Measurements from ENCODE around the gene TAT. TPM values are rescaled to one million over a fixed set of nuclear protein-coding genes. Genes with fewer than 3 reads are reported as not detected.
"Not testable (repeated sequence)": the region's sequence is repeated elsewhere in the genome, so short reads cannot be mapped to it uniquely, and the experiment has no call there.

TAT gene
- total RNA-seq, 1 experiment from 2014 or later, result not detected

DNA sequence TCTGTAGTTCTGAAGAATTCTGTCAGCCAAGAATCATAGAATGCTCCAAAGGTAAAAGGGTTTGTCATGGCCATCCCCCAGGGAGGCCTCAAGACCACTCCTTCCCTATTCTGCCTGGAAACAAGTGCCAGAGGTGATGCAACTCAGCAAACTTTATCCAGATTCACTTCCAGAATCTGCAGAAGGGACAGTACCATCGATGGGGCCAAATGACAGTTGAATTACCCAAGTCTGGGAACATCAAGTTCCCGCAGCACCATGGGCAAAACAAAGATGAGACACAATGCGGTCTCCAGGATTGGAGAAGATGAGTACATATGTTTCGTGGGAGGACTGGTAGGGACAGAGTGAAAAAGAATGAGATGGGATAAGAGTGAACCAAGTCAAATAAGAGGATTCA is 13.7 kb upstream of the TAT start:
- no peak for DNase-seq (ENCODE audit: low read depth, low spot score)
- in situ Hi-C loops (cut with HindIII; ENCODE audit: low pct_unique_long_range_greater_than_20kb, low sequenced_read_pairs), result no loop called here

DNA sequence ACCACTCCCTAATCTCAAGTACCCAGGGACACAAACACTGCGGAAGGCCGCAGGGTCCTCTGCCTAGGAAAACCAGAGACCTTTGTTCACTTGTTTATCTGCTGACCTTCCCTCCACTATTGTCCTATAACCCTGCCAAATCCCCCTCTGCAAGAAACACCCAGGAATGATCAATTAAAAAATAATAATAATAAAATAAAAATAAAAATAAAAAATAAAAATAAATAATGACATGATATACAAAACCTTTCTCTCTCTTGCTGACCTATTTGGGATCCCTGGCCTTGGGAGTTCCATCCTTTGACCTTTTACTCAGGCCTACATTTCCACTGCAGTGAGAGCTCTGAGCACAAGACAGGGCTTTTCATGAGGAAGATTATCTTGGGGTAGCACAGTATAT is 13.2 kb upstream of the TAT start:
- in situ Hi-C loops (cut with HindIII; ENCODE audit: low pct_unique_long_range_greater_than_20kb, low sequenced_read_pairs); DNase-seq (ENCODE audit: low read depth, low spot score): not testable (repeated sequence)

DNA sequence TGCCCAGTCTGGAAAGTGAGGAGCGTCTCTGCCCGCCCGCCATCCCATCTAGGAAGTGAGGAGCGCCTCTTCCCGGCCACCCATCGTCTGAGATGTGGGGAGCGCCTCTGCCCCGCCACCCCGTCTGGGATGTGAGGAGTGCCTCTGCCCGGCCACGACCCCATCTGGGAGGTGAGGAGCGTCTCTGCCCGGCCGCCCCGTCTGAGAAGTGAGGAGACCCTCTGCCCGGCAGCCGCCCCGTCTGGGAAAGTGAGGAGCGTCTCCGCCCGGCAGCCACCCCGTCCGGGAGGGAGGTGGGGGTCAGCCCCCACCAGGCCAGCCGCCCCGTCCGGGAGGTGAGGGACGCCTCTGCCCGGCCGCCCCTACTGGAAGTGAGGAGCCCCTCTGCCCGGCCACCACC is 12.4 kb upstream of the TAT start:
- in situ Hi-C loops (cut with HindIII; ENCODE audit: low pct_unique_long_range_greater_than_20kb, low sequenced_read_pairs); DNase-seq (ENCODE audit: low read depth, low spot score): not testable (repeated sequence)

DNA sequence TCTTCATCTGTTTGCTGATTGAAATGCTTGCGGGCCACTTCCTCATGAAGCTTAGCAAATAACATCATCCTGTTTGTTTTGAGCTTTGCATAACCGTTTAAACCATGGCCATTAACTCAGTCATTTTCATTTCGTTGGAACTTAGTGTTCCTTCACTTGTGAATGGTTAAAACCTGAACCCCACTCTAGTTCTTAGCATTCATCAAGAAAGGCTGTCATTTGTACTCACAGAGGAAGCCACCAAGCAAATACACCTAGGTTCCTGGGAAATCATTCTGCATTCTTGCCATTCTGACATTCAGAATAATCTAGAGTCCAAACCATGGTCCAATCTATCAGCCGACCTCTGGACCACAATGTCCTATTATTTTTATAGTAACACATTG is 8.4 kb upstream of the TAT start:
- in situ Hi-C loops (cut with HindIII; ENCODE audit: low pct_unique_long_range_greater_than_20kb, low sequenced_read_pairs), result no loop called here
- DNase-seq (ENCODE audit: low read depth, low spot score), result no peak

DNA sequence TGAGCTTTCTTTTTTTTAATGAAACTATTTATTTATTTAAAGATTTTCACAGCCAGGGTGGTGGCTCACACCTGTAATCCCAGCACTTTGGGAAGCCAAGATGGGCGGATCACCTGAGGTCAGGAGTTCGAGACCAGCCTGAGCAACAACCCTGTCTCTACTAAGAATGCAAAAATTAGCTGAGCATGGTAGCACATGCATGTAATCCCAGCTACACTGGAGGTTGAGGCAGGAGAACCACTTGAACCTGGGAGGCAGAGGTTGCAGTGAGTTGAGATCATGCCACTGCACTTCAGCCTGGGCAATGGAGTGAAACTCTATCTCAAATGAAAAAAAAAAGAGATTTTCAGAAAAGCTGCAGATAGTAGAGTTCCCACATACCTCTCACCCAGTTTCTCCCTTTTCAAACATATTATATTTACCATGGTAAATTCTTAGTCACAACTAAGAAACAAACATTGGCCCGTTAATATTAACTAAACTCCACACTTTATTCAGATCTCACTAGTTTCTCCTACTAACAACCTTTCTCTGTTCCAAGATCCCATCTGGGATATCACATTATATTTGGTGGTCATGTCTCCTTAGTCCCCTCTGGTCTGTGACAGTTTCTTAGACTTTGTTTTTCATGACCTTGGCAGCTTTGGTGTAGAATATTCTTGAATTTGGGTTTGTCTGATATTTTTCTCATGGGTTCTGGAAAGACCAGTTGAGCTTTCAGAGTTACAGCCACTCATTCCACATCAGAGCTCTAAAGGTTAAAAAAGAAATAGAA is 7.8 kb upstream of the TAT start:
- no peak for DNase-seq (ENCODE audit: low read depth, low spot score)
- in situ Hi-C loops (cut with HindIII; ENCODE audit: low pct_unique_long_range_greater_than_20kb, low sequenced_read_pairs), result no loop called here

DNA sequence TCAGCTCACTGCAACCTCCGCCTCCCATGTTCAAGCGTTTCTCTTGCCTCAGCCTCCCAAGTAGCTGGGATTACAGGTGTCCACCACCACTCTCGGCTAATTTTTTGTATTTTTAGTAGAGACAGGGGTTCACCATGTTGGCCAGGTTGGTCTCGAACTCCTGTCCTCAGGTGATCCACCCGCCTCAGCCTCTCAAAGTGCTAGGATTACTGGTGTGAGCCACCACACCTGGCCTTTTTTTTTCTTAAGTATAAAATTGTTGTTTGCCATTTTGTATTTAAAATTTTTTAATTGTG is 5.6 kb upstream of the TAT start:
- DNase-seq (ENCODE audit: low read depth, low spot score); in situ Hi-C loops (cut with HindIII; ENCODE audit: low pct_unique_long_range_greater_than_20kb, low sequenced_read_pairs): not testable (repeated sequence)

DNA sequence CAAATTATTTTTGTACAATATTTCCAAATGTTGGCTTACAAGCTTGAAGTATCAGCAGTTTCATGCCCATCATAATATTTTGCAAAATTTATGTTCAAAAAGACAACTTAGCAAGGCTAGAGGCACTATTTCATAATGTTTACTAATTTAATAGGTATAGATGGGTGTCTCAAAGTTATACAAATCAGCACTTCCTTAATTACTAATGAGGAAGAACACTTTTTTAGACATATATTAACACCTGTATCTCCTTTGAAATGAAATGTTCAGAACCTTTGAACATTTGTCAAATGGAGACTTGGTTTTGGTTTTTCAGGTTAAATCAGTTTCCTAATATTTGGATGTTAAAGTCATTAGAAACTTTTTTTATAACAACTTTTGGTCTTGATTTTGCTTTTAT is 2.2 kb downstream of the TAT start:
- in situ Hi-C loops (cut with HindIII; ENCODE audit: low pct_unique_long_range_greater_than_20kb, low sequenced_read_pairs), result no loop called here
- no peak for DNase-seq (ENCODE audit: low read depth, low spot score)

DNA sequence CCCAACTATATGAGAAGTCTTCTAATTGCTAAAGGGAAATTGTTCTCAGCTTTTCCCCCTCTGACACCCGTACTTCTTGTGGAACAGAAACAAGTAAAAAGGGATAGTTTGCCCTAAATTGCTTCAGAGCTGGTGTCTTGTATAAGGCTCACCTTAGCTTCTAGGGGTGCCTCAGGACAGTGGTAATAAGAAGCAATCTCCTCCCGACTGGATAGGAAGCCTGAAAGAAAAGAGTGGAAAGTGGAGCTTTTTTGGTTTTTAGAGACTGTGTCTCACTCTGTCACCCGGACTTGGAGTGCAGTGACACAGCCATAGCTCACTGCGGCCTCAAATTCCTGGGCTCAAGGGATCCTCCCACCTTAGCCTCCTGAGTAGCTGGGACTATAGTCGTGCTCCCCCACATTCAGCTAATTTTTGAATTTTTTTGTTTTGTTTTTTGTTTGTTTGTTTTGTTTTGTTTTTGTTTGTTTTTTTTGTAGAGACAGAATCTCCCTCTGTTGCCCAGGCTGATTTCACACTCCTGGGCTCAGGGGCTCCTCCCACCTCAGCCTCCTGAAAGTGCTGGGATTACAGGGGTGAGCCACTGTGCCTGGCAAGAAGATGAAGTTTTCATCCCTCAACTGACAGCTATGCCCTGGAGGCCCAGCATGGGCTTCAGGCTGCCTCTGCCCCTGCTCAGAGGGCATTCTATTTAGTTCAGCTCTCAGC is 3.4 kb downstream of the TAT start:
- in situ Hi-C loops (cut with HindIII; ENCODE audit: low pct_unique_long_range_greater_than_20kb, low sequenced_read_pairs), result no loop called here
- DNase-seq (ENCODE audit: low read depth, low spot score), result no peak

DNA sequence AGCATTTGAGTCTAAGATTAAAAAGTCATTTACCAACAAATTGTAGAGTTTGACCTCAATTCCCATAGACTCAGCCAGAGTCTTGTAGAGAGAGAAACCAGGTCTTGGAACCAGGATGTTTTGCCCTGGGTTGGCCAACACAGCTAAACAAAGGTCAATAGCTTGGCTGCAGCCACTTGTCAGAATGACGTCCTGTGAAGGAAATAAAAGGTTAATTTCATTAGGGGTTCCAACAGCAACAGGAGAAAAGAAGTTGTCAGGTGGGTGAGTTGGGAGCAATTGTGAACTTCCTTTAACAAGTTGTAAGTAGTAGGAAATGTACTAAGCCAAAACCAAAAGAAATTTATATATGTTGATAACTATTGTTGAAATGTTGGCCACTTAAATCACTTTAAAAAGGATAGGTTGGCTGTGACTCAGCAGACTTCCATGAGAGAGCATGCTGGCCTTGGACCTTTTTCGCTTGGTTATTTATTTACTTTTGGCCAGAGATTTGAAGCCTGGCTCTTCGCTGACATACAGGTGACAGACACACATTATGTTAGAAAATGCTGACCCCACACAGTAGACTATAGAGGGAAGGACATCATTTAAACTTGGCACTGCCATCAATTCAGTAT is 4.3 kb downstream of the TAT start:
- DNase-seq (ENCODE audit: low read depth, low spot score), result no peak
- in situ Hi-C loops (cut with HindIII; ENCODE audit: low pct_unique_long_range_greater_than_20kb, low sequenced_read_pairs), result no loop called here

DNA sequence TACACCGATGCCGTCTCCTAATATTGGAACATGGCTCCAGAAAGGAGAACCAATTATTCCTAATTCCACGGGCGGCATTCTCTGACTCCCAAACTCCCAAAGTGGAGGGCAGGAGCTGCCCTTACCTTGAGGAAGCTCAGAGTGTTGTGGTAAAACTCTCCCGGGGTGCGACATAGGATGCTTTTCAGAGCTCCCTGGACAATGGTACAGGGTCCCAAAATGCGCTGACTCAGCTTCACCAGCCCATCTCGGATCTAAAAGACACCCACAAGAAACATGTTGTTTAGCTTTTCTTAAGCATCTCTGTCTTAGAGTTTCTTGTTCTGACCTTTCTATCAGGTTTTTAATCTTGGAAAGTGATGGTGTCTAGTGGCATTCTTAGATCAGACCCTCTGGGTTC is 6.7 kb downstream of the TAT start:
- no peak for DNase-seq (ENCODE audit: low read depth, low spot score)
- in situ Hi-C loops (cut with HindIII; ENCODE audit: low pct_unique_long_range_greater_than_20kb, low sequenced_read_pairs), result no loop called here

DNA sequence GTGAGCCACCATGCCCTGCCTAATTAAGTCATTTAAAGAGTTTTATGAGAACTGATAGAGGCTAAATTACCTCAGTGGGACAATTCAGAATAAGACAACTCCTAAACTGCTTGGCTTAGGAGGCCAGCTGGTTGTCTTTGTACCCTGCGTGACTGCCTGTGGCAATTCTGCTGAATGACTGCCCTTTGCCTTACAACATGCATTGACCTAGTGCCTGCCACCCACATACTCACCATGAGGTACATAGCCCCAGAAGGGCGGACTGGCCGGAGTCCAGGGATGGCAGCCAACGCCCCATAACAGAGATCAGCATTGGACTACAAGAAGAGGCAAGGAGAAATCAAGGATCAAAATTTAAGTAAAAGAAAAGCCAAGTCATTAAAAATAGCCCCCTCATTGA is 7.3 kb downstream of the TAT start:
- DNase-seq (ENCODE audit: low read depth, low spot score), result no peak
- in situ Hi-C loops (cut with HindIII; ENCODE audit: low pct_unique_long_range_greater_than_20kb, low sequenced_read_pairs), result no loop called here

DNA sequence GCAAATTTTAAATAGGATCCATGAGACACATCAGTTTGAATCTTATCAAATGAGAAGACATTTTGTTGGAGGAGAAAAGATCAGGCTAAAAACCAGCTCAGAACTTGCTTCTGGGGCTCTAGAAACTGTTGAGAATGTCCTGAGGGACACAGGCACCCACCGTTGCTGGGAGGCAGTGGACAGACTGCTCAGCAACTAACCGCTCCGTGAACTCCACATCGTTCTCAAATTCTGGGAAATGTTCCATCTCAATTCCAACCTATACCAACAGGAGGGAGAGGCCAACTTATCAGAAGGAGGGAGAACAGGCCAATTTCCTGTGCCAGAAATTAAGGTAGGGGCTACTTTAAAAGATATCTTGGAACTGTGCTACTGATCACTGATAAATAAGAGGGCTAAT is 8.3 kb downstream of the TAT start:
- in situ Hi-C loops (cut with HindIII; ENCODE audit: low pct_unique_long_range_greater_than_20kb, low sequenced_read_pairs), result no loop called here
- no peak for DNase-seq (ENCODE audit: low read depth, low spot score)

DNA sequence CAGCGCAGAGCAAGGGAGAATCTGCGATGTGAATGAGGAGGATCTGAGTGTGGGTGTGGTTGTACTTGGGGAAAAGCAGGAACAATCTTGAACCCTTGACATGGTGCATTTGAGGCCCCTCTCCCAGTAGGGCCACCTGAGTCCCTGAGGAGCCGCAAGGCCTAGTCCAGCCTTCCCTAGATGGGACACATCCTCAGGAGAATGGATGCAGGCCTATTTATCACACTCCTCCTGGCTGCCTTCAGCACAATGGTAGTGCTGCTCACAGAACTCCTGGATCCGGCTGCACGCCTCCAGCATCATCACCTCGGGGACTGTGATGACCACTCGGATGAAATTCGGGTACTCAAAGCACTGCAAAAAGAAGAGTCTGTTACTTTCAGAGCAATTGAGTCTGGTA is 9.0 kb downstream of the TAT start:
- DNase-seq (ENCODE audit: low read depth, low spot score), result no peak
- in situ Hi-C loops (cut with HindIII; ENCODE audit: low pct_unique_long_range_greater_than_20kb, low sequenced_read_pairs), result no loop called here

DNA sequence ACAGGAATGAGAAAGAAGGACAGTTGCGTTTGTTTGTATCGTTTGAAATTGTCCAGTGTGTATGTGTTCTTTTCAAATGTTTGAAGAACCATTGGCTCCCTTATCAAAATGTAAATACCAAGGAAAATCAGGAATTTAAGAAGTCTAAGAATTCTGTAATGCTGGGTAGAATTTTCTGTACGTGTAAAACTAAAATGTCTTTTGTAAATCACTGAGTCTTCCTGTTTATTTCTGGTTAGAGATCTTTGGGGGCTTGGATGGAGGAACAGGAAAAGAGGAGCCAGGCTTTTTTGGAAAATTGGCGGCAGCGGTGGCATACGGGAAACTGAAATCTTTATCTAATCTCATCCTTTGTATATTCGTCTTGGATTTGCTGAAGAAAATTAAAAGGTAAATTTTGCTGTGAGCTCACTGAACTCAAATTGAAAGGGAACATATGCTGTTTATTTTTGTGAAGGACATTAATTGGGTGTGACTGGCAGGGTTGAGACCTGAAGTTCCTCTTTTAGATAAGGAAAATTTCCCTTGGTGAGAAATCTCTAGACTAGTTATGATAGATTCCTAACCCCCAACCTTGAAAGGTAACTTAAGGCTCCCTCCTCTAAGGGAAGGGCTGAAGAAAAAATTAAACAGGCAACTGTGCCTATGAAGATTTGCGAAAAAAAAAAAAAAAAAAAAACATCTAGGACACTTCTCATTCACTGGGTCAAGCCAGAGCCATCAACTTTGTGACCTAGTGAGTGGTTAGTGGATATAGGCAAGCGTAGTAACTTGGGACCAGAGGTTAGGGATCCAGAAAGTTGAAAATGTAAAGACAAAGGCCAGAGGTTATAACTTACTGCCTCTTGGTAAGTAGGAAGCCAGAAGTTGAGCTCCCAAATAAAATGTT is 10.8 kb downstream of the TAT start:
- in situ Hi-C loops (cut with HindIII; ENCODE audit: low pct_unique_long_range_greater_than_20kb, low sequenced_read_pairs), result no loop called here
- DNase-seq (ENCODE audit: low read depth, low spot score), result no peak

DNA sequence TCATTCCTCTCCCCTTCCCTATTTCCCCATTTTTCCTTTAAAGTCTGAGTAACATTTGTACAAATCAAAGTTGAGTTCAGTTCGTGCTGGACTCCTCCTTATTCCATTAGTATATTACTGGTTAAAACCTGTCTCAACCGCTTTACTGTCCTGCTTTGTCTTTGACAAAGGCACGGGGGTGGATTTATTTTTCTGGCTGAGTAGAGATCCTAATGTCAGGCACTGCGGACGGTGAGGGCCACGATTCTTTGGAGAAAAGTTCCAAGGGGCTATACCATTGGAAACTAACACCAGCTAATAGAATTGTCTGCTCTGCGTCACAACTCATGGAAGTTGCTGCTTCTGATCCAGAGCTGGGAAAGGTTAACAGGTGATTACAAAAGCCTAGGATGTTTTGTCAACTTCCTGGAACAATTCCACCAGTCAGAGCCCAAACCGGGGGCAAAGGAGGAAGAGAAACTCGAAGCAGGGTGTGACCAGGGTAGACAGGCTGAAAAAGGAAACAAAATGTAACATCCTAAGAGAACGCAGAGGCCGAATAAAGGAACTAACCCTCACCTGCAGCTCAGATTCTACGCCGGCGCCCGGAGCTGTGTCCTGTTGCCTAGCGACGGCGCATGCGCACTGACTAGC is 12.4 kb downstream of the TAT start:
- DNase-seq (ENCODE audit: low read depth, low spot score), result no peak
- in situ Hi-C loops (cut with HindIII; ENCODE audit: low pct_unique_long_range_greater_than_20kb, low sequenced_read_pairs), result no loop called here

DNA sequence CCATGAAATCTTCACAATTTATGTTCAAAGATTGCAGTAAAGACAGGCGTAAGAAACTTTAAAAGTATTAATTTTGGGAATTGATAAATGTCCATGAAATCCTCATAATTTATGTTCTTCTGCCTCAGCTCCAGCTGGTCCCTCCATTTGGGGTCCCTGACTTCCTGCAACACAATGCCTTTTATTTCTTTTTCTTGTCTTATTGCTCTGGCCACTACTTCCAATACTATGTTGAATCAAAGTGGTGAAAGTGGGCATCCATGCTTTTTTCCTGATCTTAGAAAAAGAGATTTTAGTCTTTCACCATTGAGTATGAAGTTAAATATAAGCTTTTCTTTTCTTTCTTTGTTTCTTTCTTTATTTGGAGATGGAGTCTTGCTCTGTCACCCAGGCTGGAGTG is 14.3 kb downstream of the TAT start:
- no peak for DNase-seq (ENCODE audit: low read depth, low spot score)
- in situ Hi-C loops (cut with HindIII; ENCODE audit: low pct_unique_long_range_greater_than_20kb, low sequenced_read_pairs), result no loop called here

DNA sequence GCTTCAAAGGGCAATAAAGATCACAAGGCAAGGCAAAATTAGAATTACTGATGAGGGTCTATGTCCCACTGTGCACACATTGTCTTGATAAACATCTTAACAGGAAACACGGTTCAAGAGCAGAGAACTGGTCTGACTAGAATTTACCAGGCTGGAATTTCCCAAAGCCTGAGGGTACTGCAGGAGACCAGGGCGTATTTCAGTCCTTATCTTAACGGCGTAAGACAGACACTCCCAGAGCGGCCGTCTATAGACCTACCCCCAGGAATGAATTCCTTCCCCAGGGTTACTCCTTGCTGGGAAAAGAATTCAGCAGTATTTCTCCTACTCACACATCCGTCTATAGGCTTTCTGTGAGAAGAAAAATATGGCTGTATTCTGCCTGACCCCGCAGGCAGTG is 15.0 kb downstream of the TAT start:
- in situ Hi-C loops (cut with HindIII; ENCODE audit: low pct_unique_long_range_greater_than_20kb, low sequenced_read_pairs); DNase-seq (ENCODE audit: low read depth, low spot score): not testable (repeated sequence)

DNA sequence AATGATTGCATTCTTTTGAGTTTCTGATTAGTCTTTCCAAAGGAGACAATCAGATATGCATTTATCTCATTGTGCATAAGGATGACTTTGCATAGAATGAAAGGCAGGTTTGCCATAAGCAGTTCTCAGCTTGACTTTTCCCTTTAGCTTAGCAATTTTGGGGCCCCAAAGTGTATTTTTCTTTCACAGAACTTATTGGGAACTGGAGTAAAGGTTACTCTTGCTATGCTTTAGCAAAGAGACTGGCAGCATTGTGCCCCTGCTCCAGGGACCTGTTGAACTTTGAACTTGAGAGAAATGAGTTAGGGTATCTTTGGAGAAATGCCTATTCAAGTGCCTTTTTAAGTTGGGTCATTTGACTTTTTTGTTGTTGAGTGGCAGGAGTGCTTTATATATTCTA is 17.0 kb downstream of the TAT start:
- no peak for DNase-seq (ENCODE audit: low read depth, low spot score)
- in situ Hi-C loops (cut with HindIII; ENCODE audit: low pct_unique_long_range_greater_than_20kb, low sequenced_read_pairs), result no loop called here

All from SK-MEL-5 (cell line).